SK-N-SH (cell line): Measurements from ENCODE around the gene GASK1A.

ENCODE experiments used
- CHD2 ChIP-seq: fragments of 150-350 bp; IDR thresholded peaks from 2 replicates; pipeline ENCODE4 v1.6.1; 2018; ENCODE audit warnings: low read length; ENCODE audit not compliant: partially characterized antibody
- CTCF ChIP-seq: fragments of 200-600 bp; sonication (generic); IDR thresholded peaks from 2 replicates; pipeline ENCODE4 v1.6.1; 2017; ENCODE audit warnings: antibody characterized with exemption, mild to moderate bottlenecking, moderate library complexity
- FOXM1 ChIP-seq: IDR thresholded peaks from 2 replicates; pipeline ENCODE4 v1.4.0; 2012; ENCODE audit warnings: low read depth, mild to moderate bottlenecking
- JUND ChIP-seq: IDR thresholded peaks from 2 replicates; pipeline ENCODE4 v1.4.0; 2012
- MAX ChIP-seq: IDR thresholded peaks from 2 replicates; pipeline ENCODE4 v1.4.0; 2012; ENCODE audit warnings: low read depth
- MXI1 ChIP-seq: IDR thresholded peaks from 2 replicates; pipeline ENCODE4 v1.6.1; 2012; ENCODE audit warnings: mild to moderate bottlenecking, low read depth, low read length, improper control_type of control experiment
- NFIC ChIP-seq: IDR thresholded peaks from 2 replicates; pipeline ENCODE4 v1.4.0; 2012; ENCODE audit warnings: borderline replicate concordance
- NRF1 ChIP-seq: IDR thresholded peaks from 2 replicates; pipeline ENCODE4 v1.6.1; 2012; ENCODE audit warnings: low read depth, mild to moderate bottlenecking, low read length
- POLR2AphosphoS5 ChIP-seq: IDR thresholded peaks from 2 replicates; pipeline ENCODE4 v1.6.1; 2012; ENCODE audit warnings: low read depth, low read length
- SIN3A ChIP-seq: IDR thresholded peaks from 2 replicates; pipeline ENCODE4 v1.6.1; 2012; ENCODE audit warnings: low read depth, mild to moderate bottlenecking, low read length, moderate library complexity, borderline replicate concordance
- YY1 ChIP-seq: IDR thresholded peaks from 2 replicates; pipeline ENCODE4 v1.4.0; 2012; ENCODE audit warnings: low read depth, mild to moderate bottlenecking

- TF ChIP-seq JUND (no peak), SIN3A (no peak), CTCF (no peak), FOXM1 (no peak), MXI1 (no peak), CHD2 (no peak), POLR2AphosphoS5 (no peak), MAX (no peak), NFIC (no peak), NRF1 (no peak), YY1 (no peak)
Measured at GRCh38 chr3:43009547-43009946, 30.4 kb downstream of the GASK1A start.
